Measurements from ENCODE around the gene UBE4B. TPM values are rescaled to one million over a fixed set of nuclear protein-coding genes. Genes with fewer than 3 reads are reported as not detected.

UBE4B gene
- total and polyA plus RNA-seq, 2 experiments from 2014 or later: 28.4 to 115 TPM

GRCh38 chr1:10080523-10080922 is 47.8 kb downstream of the UBE4B start:
- Mint-ChIP-seq H3K27ac (no peak overlapping the region), H3K4me1 (no peaks in the 10 kb centered on the region), H3K4me3 (no peak overlapping the region), H3K36me3 (ENCODE audit: low read depth) (peaks cover 16% of the 10 kb centered on the region), H3K9me3 (no peaks in the 10 kb centered on the region; the same call in 2 of the 3 replicates), H3K27me3 (ENCODE audit: insufficient read depth, low read depth, poor library complexity) (no peaks in the 10 kb centered on the region)
- Histone ChIP-seq H3K4me2 (no peak overlapping the region), H3K36me3 (ENCODE audit: insufficient read depth) (no peaks in the 10 kb centered on the region; the same call in 1 of the 2 replicates), H3K27ac (ENCODE audit: low read depth) (no peak overlapping the region), H4K20me1 (replicated peaks; ENCODE audit: insufficient read depth) (peaks cover 10% of the 10 kb centered on the region), H3K4me3 (no peak overlapping the region), H3K4me1 (ENCODE audit: insufficient read depth) (no peaks in the 10 kb centered on the region), H3K27me3 (ENCODE audit: insufficient read depth) (no peaks in the 10 kb centered on the region), H3K9me2 (ENCODE audit: insufficient read depth) (no peaks in the 10 kb centered on the region), H2AFZ (no peak overlapping the region), H3K79me2 (replicated peaks; ENCODE audit: insufficient read depth) (peaks cover 64% of the 10 kb centered on the region), H3F3A (replicated peaks; ENCODE audit: low read depth) (no peaks in the 10 kb centered on the region)
- ATAC-seq: no peak
- no peak for DNase-seq (ENCODE audit: low spot score)
- TF ChIP-seq ZNF331 (CRISPR knock-in tag; IDR thresholded peaks at IDR 0.05; ENCODE audit: low read depth): no peak
- TF ChIP-seq, protein P1, sequence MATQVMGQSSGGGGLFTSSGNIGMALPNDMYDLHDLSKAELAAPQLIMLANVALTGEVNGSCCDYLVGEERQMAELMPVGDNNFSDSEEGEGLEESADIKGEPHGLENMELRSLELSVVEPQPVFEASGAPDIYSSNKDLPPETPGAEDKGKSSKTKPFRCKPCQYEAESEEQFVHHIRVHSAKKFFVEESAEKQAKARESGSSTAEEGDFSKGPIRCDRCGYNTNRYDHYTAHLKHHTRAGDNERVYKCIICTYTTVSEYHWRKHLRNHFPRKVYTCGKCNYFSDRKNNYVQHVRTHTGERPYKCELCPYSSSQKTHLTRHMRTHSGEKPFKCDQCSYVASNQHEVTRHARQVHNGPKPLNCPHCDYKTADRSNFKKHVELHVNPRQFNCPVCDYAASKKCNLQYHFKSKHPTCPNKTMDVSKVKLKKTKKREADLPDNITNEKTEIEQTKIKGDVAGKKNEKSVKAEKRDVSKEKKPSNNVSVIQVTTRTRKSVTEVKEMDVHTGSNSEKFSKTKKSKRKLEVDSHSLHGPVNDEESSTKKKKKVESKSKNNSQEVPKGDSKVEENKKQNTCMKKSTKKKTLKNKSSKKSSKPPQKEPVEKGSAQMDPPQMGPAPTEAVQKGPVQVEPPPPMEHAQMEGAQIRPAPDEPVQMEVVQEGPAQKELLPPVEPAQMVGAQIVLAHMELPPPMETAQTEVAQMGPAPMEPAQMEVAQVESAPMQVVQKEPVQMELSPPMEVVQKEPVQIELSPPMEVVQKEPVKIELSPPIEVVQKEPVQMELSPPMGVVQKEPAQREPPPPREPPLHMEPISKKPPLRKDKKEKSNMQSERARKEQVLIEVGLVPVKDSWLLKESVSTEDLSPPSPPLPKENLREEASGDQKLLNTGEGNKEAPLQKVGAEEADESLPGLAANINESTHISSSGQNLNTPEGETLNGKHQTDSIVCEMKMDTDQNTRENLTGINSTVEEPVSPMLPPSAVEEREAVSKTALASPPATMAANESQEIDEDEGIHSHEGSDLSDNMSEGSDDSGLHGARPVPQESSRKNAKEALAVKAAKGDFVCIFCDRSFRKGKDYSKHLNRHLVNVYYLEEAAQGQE (IDR thresholded peaks at IDR 0.05; ENCODE audit: unreplicated experiment): no peak
- TF ChIP-seq, protein P2, sequence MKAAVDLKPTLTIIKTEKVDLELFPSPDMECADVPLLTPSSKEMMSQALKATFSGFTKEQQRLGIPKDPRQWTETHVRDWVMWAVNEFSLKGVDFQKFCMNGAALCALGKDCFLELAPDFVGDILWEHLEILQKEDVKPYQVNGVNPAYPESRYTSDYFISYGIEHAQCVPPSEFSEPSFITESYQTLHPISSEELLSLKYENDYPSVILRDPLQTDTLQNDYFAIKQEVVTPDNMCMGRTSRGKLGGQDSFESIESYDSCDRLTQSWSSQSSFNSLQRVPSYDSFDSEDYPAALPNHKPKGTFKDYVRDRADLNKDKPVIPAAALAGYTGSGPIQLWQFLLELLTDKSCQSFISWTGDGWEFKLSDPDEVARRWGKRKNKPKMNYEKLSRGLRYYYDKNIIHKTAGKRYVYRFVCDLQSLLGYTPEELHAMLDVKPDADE (IDR thresholded peaks at IDR 0.05): no peak
- TF ChIP-seq ZNF114 (CRISPR knock-in tag; IDR thresholded peaks at IDR 0.05): no peak
- TF ChIP-seq NANOG (IDR thresholded peaks at IDR 0.05; ENCODE audit: borderline replicate concordance): no peak
- TF ChIP-seq EZH2phosphoT487 (IDR thresholded peaks at IDR 0.05; ENCODE audit: unreplicated experiment): no peak
- TF ChIP-seq, protein P3, sequence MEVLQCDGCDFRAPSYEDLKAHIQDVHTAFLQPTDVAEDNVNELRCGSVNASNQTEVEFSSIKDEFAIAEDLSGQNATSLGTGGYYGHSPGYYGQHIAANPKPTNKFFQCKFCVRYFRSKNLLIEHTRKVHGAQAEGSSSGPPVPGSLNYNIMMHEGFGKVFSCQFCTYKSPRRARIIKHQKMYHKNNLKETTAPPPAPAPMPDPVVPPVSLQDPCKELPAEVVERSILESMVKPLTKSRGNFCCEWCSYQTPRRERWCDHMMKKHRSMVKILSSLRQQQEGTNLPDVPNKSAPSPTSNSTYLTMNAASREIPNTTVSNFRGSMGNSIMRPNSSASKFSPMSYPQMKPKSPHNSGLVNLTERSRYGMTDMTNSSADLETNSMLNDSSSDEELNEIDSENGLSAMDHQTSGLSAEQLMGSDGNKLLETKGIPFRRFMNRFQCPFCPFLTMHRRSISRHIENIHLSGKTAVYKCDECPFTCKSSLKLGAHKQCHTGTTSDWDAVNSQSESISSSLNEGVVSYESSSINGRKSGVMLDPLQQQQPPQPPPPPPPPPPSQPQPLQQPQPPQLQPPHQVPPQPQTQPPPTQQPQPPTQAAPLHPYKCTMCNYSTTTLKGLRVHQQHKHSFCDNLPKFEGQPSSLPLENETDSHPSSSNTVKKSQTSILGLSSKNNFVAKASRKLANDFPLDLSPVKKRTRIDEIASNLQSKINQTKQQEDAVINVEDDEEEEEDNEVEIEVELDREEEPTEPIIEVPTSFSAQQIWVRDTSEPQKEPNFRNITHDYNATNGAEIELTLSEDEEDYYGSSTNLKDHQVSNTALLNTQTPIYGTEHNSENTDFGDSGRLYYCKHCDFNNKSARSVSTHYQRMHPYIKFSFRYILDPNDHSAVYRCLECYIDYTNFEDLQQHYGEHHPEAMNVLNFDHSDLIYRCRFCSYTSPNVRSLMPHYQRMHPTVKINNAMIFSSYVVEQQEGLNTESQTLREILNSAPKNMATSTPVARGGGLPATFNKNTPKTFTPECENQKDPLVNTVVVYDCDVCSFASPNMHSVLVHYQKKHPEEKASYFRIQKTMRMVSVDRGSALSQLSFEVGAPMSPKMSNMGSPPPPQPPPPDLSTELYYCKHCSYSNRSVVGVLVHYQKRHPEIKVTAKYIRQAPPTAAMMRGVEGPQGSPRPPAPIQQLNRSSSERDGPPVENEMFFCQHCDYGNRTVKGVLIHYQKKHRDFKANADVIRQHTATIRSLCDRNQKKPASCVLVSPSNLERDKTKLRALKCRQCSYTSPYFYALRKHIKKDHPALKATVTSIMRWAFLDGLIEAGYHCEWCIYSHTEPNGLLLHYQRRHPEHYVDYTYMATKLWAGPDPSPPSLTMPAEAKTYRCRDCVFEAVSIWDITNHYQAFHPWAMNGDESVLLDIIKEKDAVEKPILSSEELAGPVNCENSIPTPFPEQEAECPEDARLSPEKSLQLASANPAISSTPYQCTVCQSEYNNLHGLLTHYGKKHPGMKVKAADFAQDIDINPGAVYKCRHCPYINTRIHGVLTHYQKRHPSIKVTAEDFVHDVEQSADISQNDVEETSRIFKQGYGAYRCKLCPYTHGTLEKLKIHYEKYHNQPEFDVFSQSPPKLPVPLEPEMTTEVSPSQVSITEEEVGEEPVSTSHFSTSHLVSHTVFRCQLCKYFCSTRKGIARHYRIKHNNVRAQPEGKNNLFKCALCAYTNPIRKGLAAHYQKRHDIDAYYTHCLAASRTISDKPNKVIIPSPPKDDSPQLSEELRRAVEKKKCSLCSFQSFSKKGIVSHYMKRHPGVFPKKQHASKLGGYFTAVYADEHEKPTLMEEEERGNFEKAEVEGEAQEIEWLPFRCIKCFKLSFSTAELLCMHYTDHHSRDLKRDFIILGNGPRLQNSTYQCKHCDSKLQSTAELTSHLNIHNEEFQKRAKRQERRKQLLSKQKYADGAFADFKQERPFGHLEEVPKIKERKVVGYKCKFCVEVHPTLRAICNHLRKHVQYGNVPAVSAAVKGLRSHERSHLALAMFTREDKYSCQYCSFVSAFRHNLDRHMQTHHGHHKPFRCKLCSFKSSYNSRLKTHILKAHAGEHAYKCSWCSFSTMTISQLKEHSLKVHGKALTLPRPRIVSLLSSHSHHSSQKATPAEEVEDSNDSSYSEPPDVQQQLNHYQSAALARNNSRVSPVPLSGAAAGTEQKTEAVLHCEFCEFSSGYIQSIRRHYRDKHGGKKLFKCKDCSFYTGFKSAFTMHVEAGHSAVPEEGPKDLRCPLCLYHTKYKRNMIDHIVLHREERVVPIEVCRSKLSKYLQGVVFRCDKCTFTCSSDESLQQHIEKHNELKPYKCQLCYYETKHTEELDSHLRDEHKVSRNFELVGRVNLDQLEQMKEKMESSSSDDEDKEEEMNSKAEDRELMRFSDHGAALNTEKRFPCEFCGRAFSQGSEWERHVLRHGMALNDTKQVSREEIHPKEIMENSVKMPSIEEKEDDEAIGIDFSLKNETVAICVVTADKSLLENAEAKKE (CRISPR knock-in tag; IDR thresholded peaks at IDR 0.05): no peak
- TF ChIP-seq STAT1 (IDR thresholded peaks at IDR 0.05; ENCODE audit: unreplicated experiment): no peak
- TF ChIP-seq CREB1 (CRISPR knock-in tag; IDR thresholded peaks at IDR 0.05; ENCODE audit: low read depth): no peak
- no peak for TF ChIP-seq JUNB (IDR thresholded peaks at IDR 0.05; ENCODE audit: unreplicated experiment)
- TF ChIP-seq EZH2 (IDR thresholded peaks at IDR 0.05; ENCODE audit: low read depth, unreplicated experiment): no peak
- no peak for TF ChIP-seq POLR2AphosphoS5 (IDR thresholded peaks at IDR 0.05; ENCODE audit: low read depth)
- TF ChIP-seq, protein P4, sequence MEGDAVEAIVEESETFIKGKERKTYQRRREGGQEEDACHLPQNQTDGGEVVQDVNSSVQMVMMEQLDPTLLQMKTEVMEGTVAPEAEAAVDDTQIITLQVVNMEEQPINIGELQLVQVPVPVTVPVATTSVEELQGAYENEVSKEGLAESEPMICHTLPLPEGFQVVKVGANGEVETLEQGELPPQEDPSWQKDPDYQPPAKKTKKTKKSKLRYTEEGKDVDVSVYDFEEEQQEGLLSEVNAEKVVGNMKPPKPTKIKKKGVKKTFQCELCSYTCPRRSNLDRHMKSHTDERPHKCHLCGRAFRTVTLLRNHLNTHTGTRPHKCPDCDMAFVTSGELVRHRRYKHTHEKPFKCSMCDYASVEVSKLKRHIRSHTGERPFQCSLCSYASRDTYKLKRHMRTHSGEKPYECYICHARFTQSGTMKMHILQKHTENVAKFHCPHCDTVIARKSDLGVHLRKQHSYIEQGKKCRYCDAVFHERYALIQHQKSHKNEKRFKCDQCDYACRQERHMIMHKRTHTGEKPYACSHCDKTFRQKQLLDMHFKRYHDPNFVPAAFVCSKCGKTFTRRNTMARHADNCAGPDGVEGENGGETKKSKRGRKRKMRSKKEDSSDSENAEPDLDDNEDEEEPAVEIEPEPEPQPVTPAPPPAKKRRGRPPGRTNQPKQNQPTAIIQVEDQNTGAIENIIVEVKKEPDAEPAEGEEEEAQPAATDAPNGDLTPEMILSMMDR (conservative IDR thresholded peaks at IDR 0.05; ENCODE audit: low read depth in 2 of 2): no peak

Data from GM23338 (cell line).